Hematopoietic multipotent progenitor cell treated with erythropoietin and hydrocortisone succinate and interleukin-3 and kit ligand, for 6 days (in vitro differentiated cells): ENCODE measurements around the gene LAMA4.

Experiments
- DNase-seq: peaks from one replicate; pipeline ENCODE4 v3.0.0-alpha.2; 2015

LAMA4 gene

DNA sequence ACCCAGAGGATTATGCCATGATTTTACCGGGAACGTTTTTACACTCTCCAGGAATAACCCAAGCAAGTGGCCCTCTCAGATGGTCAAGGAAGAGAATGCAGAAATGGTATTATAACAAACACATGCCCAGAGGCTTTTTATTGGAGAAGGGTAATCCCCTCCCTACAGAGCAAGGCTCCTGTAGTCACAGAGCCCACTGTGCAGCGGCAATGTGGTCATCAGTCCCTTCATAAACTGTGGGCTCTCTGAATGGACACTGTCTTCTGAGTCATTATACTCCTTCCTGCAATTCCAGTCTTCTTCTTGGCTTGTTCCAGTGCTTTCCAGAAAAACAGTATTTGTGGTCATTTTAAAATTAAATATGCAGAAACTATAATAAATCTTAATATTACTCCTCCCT is 74.7 kb downstream of the LAMA4 start:
- DNase-seq: no peak

DNA sequence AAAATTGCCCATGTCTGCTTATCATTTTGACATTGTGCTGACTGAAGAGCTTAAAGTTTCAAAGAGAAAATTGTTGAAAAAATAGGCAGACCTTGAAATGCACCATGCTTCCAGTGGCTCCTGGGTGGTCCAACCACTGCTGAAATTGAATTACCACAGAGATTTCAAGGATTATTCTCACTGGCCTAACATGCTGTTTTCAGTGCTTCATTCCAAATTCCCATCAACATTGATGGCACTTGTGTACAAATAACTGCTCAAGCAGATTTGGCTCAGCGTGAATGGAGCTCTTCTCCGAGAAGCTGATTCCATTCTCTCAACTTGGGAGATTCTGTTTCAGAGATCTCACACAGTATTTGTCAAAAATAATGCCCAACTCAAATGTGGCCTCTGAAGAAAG is 75.5 kb downstream of the LAMA4 start:
- no peak for DNase-seq

DNA sequence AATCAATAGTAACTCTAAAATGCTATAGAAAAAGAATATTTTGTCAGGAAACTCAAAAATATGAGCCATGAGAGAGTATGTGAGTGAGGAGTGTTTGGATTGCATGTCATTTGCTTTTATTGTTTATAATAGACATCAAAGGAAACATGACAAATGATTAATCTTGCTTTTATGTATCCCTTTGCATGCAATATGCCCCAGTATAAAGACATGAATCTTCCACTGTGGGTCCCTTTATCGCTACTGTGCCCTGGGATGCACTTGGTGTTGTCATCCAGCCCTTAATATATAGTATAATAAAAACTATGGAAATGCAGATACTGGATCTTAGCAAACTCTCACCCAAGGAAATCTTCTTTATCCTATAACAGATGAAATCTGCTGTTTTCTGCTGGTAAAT is 77.3 kb downstream of the LAMA4 start:
- DNase-seq: no peak

DNA sequence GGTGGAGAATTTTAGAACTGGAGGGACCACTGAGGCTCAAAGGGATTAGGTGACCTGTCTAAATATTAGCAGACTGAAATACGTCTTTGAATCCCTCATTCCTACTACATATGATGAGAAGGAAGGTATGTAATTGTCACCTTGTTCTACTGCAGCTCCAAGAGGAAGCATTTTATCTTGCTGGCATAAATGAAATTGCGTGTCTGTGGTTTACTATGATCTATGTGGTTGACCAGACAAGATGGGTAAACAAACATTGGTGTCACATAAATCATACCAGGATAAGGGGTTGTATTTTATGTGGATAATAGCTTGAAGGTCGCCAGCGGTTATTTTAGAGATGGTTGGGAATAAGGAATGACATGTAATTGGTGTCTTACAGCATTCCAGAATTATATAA is 78.2 kb downstream of the LAMA4 start:
- no peak for DNase-seq

DNA sequence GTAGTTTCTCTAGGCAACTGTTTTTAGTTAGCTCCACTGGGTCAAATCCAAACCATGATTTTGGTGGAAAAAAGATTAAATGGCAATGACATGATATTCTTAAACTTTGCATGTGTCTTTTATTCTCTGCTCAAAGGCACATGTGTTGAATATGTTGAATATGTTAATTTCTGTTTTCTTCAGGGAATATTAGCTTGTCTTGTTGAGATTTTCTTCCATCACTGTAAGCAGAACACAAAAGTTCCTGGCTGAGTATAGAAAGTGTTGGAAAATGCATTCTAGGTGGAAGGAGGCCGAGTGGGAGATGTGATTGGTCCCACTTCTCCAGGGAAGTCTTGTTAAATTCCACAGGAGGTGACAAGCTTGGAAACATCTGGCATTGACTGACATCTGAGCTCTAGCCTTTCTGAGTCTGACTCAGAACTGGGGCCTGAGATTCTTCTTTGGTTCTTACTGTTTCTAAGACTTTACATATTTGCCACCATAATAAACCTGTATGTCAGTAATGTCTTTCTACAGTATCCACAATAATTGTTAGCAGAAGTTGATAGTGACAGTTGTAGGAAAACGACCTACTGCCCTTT is 81.1 kb downstream of the LAMA4 start:
- no peak for DNase-seq

DNA sequence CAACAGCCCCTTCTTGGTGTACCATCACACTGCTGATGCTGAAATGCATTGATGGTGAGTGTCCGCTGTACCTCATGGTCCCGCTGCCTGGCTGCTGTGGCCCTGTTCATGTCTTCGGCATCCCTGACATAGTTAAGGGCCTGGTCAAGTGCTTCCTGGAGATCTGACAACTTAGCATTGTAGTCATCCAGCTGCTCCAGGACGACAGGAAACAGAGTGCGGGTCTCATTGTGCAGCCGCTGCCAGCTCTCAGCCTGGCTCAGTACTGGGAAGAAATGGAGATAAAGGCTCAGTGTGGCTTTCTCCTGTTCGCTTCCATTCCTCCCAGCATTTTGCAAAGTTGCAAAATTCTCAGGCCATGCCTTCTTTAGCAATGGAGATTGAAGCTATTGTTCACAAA is 81.8 kb downstream of the LAMA4 start:
- DNase-seq: no peak

DNA sequence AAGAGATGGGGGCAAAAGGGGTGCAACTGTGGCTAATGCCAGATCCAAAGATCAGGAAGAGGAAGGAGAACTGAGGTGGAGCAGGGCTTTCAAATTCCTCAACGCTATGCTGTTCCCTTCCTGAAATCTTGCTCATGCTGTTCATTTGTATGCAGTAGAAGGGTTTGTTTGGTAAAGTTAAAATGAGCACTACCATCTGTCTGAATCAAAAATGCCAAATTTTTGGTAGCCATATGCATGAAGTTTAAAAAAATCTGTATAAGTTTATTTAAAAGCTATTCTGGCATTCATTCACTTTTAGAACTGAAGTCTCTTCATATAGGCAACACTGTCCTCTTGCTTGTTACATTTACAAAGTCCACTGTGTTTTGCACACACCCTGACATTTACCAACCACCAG is 84.8 kb downstream of the LAMA4 start:
- DNase-seq: no peak

DNA sequence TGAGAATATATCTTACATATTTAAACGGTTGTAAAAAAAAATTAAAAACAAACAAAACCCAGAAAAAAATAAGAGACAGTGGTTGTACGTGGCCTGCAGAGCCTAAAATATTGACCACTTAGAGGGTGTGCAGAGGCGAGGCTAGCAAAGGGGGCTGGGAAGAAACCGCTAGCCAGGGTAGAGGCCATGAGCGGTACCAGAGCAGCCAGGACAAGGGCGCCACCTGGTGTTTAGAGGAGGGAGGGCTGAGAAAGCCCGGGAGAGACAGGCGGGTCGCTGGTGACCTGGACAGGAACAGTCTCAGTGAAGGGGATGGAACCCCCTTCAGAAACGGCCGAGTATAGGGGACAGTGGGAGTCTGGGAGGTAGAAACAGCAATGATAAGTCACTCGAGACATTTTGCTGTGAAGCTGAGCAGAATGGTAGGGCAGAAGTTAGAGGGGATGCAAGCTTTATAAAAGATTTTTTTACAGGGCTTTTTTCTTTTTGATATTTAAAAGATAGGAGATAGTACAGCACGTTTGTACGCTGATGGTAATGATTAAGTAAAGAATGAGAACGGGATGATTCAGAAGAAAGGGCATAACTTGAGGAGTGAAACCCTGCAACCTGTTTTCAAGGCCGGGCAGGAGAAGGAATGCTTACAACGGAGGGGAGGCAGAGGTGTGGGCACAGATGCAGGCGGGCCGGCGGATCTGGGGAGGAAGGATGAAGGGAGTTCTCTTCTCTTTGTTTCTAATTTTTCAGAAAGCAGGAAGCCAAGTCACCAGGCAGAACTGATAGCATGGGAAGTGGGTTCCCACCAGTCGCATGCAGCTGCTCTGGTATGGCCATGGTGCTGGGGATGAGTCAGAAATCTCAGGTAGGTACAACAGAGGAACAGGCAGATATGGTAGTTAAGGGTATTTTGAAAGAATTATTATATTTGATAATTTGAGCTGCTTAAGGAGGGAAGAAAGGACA is 90.8 kb downstream of the LAMA4 start:
- DNase-seq: peak; percentile 82

DNA sequence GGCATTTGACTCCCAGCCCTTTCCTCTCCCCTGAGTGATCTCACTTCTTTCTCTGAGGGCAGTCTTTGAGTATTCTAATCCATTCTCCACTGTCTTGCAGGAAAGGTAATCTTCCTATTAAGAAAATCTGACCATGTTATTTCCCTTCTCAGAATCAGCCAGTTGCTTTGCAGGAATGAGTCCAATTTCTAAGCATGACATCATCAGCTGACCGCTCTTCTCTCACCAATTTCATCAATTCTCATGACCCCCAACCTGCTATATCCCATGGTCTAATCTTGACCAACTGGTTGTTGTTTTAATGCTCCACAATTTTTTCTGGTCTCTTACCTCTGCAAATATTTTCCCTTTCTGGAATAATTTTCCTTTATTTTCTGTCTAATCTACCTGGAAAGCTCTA is 93.6 kb downstream of the LAMA4 start:
- DNase-seq: no peak

DNA sequence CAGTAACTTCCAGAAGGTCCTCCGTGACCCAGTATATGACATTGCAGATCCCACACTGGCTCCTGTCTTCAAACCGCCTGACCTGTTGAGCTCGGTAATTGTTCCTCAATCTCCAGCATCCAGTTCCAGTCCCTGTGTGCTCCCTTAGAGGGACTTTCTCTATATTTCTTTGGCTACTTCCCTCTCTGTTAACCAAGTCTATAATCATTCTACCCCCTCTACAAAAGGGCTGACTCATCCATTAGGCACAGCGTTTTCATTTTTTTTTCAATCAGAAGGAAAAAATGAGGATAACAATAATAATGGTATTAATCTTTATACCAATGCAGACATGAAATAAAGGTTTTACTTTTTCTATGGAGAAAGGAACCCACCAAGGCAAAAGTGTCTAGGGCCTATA is 97.7 kb downstream of the LAMA4 start:
- DNase-seq: no peak

DNA sequence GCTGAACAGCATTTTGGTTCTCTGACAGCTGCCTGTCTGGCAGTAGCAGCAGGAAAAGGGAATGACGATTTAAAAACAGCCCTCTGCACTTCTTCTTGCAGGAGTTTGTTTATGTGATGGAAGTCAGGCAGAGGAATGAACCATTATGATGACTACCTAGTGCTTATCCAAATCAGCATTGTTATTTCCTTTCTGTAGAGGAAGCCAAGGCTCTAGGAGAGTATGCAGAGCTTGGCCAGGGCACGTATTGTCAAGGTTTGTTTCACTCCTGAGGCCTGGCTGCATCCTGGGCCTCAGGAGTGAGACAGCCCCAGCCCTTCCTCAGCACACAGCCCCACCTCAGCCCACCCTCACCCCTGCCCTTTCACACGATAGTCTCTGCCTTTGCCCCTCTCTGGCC is 98.5 kb downstream of the LAMA4 start:
- DNase-seq: no peak

DNA sequence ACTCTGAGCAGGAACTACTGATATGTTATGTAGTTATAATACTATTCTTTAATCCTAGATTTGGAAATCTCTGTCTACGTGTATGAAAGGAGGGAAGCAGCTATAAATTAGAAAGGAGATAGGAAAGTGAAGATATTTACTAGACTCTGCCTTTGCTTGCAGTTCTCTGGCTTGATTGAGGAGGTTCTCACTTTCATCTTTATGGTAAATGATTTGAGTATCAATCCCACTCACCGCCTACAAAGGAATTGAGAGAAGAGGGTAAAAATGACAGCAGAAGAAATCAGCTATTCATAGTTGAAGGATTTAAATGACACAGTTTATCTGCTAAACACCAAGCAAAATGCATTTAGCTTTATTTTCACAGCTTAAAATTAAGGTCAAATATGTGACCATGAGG is 99.7 kb downstream of the LAMA4 start:
- DNase-seq: no peak

DNA sequence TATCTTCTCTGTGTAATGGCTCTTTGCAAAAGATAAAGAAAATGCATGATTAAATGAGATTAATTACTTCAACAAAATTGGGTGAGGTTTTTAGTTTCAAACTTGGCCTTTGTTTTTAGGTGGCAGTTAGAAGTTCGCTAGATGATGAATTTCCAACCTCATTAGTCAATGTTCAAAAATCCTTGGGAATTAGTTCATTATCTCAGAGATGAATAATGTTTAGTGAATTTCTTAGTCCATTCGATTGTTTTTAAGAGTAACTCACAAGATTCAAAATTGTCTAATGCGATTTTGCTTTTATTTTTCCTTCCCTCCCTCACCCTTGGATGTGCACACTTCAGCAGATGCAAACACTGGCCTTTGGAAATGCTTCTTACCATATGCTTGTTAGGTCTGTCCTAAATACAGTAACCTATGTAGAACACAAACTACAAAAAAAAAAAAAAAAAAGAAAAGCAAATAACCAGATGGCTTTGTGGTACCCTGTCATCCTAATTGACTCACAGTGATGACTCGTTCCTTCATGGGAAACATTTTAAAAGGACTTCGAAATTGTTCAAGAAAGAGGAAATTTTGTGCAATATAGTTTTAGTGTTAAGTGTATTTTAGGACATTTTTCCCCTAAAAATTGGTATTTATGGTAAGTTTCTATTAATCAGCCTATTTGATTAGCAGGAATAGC is 100.3 kb downstream of the LAMA4 start:
- no peak for DNase-seq

DNA sequence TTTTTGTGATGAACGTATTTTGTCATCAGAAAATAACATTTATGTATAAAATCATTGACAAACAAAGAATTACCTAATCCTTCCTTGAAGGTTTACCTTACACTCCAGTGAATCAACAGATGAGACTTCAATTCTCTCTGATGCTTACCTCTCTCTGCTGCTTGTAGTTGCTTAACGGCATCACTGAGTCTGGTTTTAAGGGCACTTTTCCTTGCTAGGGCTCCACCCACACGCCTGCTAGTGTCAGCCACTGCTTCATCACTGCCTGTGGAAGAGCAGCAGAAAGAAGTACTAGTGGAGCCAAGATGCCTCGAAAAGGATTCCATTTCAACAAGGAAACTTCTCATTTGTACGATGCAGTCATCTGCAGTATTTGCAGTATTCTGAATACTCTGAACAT is 104.0 kb downstream of the LAMA4 start:
- DNase-seq: no peak

DNA sequence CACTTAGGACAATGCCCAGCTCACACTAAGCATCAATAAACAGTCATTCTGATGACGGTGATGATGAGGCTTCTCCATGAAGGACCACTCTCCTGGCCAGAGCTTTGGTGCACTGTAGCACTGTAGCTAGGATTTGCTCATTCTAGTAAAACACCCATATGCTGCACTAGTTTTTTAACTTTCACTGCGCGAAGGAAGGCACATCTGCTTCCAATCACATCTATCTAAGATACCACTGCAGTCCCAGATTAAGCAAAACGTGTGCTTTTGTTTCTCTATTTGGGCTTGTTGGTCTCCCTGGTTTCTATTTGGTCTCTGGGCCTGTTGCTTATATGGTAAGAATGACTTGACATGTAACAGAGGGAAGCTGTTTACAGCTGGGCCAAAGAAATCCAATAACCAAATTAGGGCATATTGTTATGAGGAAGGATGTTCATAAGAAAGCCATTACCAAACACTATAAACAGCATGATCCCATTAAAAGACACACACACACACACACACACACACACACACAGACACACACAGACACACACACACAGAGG is 104.6 kb downstream of the LAMA4 start:
- no peak for DNase-seq

DNA sequence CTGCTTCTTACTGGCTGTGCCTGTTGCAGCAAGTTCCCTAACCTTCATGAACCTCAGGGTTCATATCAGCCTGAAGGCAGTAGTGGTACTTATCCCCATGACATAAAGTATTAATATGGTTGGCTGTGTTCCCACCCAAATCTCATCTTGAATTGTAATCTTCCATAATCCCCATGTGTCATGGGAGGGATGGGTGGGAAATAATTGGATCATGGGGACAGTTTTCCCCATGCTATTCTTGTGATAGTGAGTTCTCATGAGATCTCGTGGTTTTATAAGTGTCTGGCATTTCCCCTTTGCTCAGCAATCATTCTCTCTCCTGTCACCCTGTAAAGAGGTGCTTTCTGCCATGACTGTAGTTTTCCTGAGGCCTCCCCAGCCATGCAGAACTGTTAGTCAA is 105.1 kb downstream of the LAMA4 start:
- no peak for DNase-seq

DNA sequence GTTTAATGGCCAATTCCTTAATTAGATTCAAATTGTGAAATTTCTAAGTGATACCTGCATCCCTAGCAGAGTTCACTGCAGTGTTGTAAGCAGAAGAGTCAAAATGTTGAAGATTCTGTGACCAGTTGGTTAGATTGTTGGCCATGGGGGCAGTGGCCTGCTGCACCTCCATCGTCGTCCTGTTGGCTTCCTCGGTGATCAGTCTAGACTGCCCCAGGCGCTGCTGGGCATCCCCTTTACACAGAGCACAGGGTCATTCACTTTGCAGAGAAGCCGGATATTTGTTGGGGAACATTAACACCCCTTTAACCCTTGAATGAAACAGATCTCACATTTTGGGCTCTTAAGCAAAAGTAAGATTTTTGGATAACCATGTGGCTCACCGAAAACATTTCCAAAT is 106.3 kb downstream of the LAMA4 start:
- no peak for DNase-seq

DNA sequence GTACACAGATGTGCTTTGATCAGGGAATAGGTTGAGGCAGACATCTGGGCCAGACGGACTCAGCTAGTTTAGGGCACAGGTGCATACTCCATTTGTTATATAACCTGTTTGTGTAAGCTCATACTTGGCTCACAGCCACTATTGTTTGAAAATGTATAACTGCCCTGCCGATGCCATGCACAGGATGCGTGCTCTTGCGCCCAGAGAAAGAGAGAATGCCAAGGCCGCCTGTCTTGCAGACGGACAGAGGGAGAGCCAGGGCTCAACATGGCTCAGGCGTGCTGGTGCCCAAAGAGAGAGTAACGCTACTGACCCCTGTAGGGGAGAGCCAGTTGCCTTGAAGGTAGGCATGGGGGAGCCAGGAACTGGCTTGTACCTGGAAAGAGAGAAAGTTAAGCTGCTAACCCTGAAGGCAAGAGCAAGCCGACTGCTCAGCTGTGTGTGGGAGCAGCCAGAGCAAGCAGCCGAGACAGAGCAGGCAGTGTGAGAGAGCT is 109.2 kb downstream of the LAMA4 start:
- no peak for DNase-seq

DNA sequence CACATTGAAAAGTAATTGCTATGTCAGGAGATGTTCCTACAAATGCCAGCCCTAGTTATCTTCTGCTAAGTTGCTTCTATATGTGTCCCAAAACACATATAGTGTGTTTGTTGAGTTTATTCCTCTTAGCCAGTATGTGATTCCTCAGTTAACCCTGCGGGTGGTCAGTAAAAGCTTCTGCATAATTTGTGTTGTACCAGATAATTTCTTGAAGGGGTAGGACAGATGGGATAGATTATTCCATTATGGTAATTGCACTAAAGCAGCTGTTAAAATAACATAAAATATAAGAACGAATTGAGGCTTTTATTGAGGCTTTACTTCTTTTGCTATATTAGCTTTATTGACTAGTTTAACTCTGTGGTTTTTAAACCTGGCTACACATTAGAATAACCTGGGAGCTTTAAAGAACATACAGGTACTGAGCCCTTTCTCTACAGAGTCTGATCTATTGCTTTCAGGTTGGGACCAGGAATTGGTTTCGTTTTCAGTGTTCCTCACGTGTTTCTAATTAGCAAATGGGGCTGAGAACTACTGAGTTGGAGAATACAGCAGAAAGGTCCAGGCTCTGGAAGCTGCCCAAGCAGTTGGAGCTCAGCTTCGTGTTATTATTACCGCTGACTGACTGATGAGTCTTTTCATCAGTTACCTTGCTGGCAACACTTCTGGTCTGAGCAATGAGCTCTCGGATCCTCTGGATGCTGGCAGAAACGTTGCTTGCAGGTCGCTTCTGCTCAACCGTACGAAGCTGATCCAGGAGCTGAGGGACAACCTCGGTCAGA is 110.0 kb downstream of the LAMA4 start:
- DNase-seq: no peak

DNA sequence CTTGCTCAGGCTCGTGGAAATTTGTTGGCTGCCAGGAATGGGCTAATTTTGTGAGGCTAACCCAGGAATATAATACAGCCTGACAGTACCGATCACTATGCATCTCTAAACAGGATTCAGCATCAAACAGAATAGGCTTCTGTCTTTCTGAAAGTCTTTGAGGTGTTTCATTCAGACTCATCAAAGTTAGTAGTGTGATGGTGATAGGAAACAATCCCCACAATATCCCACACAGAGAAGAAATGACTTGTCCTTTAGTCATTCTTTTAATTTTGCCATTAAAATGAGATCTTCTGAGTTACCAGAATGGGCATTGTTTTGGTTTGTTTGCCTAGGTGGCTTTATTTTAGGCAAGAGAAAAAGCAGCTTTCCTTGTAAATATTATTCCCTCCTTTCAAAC is 112.7 kb downstream of the LAMA4 start:
- no peak for DNase-seq

DNA sequence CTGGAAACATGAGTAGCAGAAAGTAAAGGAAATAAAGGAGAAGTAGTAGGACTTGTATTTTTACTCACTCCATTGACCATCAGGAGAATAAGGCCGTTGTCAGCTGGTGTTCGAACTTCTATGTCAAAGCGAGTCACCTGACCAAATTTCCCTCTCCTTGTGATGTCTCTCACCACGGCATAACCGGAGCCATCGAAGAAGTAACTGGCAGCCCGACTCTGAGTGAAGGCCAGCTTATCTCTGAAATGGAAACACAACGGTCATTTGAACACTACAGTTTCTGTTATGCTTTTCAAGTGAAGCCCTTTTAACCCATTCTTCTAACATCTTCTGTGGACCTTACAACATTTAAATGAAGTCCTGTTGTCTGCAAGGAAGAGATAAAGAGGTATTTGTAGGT is 115.3 kb downstream of the LAMA4 start:
- no peak for DNase-seq

DNA sequence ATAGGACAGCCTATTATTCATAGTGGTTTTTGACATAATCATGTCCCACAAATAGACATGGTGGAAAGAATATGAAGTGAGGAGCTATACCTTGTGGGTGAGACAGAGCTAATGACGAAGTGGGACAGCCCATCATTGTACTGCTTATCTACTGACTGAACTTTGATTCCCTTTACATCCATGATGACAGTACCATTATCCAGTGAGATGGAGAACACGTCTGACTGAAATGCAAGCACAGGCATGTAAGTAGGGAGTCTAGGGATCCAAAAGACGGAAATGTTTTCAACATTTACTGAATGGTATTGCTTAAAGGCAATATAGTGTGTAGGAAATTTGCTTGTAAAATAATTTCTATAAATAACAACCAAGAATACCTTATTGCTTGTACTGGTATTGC is 123.5 kb downstream of the LAMA4 start:
- DNase-seq: no peak

DNA sequence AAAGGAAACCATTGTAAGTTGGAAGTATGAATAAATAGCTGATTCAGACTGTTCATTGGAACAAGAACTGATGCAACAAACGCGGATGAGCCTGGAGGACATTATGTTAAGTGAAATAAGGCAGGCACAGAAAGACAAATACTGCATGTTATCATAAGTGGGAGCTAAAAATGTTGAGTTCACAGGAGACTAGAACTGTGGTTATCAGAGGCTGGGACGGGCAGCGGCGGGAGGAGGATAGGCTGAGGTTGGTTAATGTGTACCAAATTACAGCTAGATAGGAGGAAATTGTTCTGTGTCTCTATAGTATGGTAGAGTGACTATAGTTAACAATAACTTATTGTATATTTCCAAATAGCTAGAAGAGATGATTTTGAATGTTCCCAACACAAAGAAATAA is 126.2 kb downstream of the LAMA4 start:
- DNase-seq: no peak
